ENCODE measurements around the gene TMEM86A.
"Not testable (repeated sequence)": the region's sequence is repeated elsewhere in the genome, so short reads cannot be mapped to it uniquely, and the experiment has no call there.

TMEM86A gene

GRCh38 chr11:18698341-18699268 is at the start of gene TMEM86A:
TSS of gene TMEM86A (plus strand) at chr11:18698779. CDS start at chr11:18698887, 108 bp downstream.
- DNase-seq = peak; percentile 86

- DNase-seq = no peak
These were observed 48.2 kb upstream of the TMEM86A start for GRCh38 chr11:18650353-18650752.

GRCh38 chr11:18650859-18651557 is 47.6 kb upstream of the TMEM86A start:
- peak; percentile 5 for DNase-seq

- DNase-seq = no peak
These were observed 40.9 kb upstream of the TMEM86A start for GRCh38 chr11:18657673-18658072.

GRCh38 chr11:18665353-18665872 is 33.2 kb upstream of the TMEM86A start:
- DNase-seq = not testable (repeated sequence)

GRCh38 chr11:18668131-18668530 is 30.4 kb upstream of the TMEM86A start:
- DNase-seq = no peak

- DNase-seq = no peak
These were observed 29.4 kb upstream of the TMEM86A start for GRCh38 chr11:18669219-18669596.

GRCh38 chr11:18669711-18670110 is 28.9 kb upstream of the TMEM86A start:
- peak; percentile 74 for DNase-seq

GRCh38 chr11:18671246-18671645 is 27.3 kb upstream of the TMEM86A start:
- DNase-seq = no peak

GRCh38 chr11:18672209-18672608 is 26.4 kb upstream of the TMEM86A start:
- DNase-seq = peak; percentile 77

GRCh38 chr11:18676803-18677202 is 21.8 kb upstream of the TMEM86A start:
- no peak for DNase-seq

- no peak for DNase-seq
These were observed 21.0 kb upstream of the TMEM86A start for GRCh38 chr11:18677560-18677959.

- not testable (repeated sequence) for DNase-seq
These were observed 16.6 kb upstream of the TMEM86A start for GRCh38 chr11:18681949-18682348.

- no peak for DNase-seq
These were observed 16.1 kb upstream of the TMEM86A start for GRCh38 chr11:18682466-18682865.

- DNase-seq = no peak
These were observed 14.3 kb upstream of the TMEM86A start for GRCh38 chr11:18684267-18684666.

GRCh38 chr11:18691467-18692140 is 7.0 kb upstream of the TMEM86A start:
- DNase-seq = not testable (repeated sequence)

GRCh38 chr11:18692941-18693760 is 5.4 kb upstream of the TMEM86A start:
- peak; percentile 55 for DNase-seq

- DNase-seq = no peak
These were observed 1.8 kb upstream of the TMEM86A start for GRCh38 chr11:18696638-18697225.

- DNase-seq = no peak
These were observed 1.0 kb upstream of the TMEM86A start for GRCh38 chr11:18697576-18697975.

- no peak for DNase-seq
These were observed 654 bp downstream of the TMEM86A start for GRCh38 chr11:18699269-18699596.

- DNase-seq = no peak
These were observed 1.3 kb downstream of the TMEM86A start for GRCh38 chr11:18699848-18700261.

- DNase-seq = no peak
These were observed 1.8 kb downstream of the TMEM86A start for GRCh38 chr11:18700375-18700774.
